Retinal pigment epithelial cell (primary cell): ENCODE measurements around the gene PGS1.
"Not testable (repeated sequence)": the region's sequence is repeated elsewhere in the genome, so short reads cannot be mapped to it uniquely, and the experiment has no call there.

Experiments
- DNase-seq: peaks from one replicate; pipeline ENCODE4 v3.0.0-alpha.2; 2010; ENCODE audit warnings: low read depth
- H3K4me3 ChIP-seq: 2 replicates; pipeline ENCODE4 v1.5.1; 2011; ENCODE audit warnings: mild to moderate bottlenecking, low read length, control low read depth, moderate library complexity
- TF ChIP-seq, protein P1 (sequence below): conservative IDR thresholded peaks from 2 replicates; pipeline ENCODE4 v1.5.1; 2011; ENCODE audit warnings: low read depth, low read length, control low read depth, inconsistent platforms

The PGS1 gene

DNA sequence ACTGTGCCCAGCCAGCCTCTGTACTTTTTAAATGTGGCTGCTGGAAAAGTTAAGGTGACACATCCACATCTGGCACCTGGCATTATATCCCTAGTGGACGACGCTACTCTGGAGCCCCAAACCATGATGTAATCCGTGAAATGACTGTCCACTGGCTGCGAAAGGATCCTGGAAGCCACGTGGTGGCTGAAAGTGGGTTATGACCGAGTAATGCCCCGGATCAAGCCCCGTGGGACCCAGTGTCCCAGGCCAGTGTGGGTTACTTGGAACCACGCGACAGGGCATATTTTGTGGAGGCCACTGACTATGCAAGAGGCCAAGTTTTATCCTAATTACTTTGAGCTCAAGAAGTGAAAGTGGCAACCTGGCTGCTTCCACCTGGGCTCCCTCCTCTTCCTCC lies 79.6 kb downstream of the PGS1 start:
- TF ChIP-seq, protein P1, sequence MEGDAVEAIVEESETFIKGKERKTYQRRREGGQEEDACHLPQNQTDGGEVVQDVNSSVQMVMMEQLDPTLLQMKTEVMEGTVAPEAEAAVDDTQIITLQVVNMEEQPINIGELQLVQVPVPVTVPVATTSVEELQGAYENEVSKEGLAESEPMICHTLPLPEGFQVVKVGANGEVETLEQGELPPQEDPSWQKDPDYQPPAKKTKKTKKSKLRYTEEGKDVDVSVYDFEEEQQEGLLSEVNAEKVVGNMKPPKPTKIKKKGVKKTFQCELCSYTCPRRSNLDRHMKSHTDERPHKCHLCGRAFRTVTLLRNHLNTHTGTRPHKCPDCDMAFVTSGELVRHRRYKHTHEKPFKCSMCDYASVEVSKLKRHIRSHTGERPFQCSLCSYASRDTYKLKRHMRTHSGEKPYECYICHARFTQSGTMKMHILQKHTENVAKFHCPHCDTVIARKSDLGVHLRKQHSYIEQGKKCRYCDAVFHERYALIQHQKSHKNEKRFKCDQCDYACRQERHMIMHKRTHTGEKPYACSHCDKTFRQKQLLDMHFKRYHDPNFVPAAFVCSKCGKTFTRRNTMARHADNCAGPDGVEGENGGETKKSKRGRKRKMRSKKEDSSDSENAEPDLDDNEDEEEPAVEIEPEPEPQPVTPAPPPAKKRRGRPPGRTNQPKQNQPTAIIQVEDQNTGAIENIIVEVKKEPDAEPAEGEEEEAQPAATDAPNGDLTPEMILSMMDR = no peak
- no peak overlapping the region for H3K4me3 ChIP-seq
- DNase-seq = no peak

DNA sequence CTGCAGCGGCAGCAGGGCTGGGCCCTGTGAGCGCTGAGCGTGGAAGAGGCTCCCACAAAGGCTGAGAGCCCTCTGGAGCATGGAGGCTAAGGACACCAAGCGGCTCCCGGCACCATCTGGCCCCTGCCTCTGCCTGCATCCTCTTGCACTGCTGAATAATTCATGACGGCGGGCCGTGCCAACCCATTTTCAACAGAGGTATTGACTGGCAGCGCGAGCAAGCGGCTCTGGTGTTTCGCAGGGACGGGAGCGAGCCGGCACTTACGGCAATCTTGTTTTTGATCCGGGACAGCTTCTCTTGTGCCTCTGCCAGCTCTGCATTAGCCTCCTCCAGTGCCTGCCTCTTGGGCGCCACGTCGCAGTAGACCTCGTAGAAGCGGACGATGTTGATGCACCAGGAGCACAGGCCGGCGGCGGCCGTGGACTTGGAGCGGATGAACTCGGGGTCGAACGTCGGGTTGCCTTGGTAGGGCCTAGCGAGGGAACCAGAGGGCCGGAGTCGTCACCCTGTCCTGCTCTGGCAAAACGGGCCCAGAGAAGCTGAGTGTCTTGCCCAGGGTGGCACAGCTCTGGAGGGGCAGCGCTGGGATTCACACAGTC lies 80.4 kb downstream of the PGS1 start:
- no peak overlapping the region for H3K4me3 ChIP-seq

DNA sequence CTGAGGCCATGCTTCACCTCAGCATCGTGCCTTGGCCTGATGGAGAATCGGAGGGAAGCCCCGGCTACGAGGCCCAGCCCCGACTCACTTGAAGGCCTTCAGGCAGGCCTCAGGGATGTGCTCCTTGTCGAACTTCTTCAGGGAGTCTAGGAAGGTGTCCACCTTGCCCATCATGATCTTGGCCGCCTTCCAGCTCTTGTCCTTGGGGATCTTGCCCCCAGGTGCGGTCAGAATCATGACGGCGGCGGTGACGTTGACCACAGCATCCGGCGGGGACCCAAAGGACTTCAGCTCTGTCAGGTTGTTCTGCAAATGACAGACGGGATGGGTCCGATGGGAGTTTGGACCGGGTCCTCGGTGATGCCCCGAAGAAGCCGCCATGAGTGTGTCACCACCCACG lies 81.2 kb downstream of the PGS1 start:
- no peak overlapping the region for H3K4me3 ChIP-seq
- no peak for DNase-seq
- TF ChIP-seq, protein P1 = no peak

More for the DNA sequence above, 80.4 kb downstream of the PGS1 start:
- no peak for DNase-seq
- TF ChIP-seq, protein P1 = no peak

DNA sequence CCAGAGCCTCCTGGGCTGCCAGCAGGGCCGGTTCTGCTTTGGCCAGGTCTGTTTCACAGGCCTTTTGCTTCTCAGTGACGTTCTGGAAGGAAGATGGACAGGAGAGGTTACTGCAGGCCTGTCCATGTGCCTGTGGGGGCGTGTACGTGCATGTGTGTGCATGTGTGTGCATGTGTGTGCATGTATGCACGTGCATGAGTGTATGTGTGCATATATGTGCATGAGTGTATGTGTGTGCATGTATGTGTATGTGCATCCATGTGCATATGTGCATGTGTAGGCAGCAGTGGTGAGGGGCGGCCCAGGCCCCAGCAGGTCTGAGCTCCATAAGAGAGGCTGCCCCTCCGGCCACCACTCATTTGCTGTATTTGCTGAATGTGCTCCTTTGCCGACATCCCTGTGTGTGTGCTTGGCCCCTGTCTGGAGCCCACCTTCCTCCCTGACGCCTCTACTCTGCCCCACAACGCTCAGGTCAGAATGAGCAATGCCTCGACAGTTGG lies 81.8 kb downstream of the PGS1 start:
- H3K4me3 ChIP-seq = no peak overlapping the region
- TF ChIP-seq, protein P1 = no peak
- no peak for DNase-seq

DNA sequence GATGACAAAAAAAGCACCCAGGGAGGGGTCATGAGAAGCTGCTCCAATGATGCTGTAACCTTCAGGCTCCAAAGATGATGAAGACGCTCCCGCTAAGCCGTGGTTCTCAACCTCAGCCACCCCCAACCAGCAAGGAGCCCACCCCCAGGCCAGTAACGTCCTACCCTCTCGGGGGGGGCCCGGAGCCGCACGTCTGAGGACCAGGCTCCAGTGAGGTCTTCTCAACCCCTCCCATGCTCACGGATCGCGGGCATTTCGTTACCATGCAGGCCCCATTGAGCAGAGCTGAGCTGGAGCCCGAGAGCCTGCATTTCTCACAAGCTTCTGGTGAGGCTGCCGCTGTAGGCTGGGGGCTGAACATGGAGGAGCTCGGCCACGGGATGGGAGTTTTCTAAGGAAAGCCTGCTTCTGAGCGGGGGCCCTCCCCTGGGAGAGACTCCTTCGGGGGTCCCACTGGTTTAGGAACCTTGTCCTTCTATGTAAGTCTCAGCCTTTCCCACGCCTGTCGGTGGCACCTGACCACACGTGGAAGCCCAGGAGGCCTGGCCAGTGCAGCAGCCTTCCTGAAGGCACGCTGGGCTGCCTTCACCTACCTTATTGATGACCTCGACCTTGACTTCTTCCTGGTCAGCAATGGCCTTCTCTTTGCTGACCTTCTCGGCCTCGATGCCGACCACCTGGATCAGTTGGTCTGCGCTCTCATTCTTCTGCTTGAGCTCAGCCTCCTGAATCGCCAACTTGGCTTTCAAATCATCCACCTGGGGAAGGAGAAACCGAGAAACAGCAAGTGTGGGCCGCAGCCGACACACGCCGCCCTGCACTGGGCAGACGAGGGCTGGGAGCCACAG lies 82.7 kb downstream of the PGS1 start:
- no peak for DNase-seq
- no peak overlapping the region for H3K4me3 ChIP-seq
- TF ChIP-seq, protein P1 = no peak

DNA sequence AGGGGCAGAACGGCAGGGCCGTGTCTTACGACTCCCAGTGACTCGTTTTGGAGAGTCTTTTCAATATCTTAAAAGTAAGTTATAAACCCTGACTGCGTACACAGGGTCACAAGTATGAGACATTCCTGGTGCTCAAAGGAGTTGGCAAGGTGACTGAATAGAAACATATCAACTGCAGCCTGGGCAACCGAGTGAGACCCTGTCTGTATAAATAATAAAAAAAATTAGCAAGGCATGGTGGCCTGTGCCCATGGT lies 83.3 kb downstream of the PGS1 start:
- DNase-seq = no peak
- H3K4me3 ChIP-seq = no peak overlapping the region
- TF ChIP-seq, protein P1 = no peak

DNA sequence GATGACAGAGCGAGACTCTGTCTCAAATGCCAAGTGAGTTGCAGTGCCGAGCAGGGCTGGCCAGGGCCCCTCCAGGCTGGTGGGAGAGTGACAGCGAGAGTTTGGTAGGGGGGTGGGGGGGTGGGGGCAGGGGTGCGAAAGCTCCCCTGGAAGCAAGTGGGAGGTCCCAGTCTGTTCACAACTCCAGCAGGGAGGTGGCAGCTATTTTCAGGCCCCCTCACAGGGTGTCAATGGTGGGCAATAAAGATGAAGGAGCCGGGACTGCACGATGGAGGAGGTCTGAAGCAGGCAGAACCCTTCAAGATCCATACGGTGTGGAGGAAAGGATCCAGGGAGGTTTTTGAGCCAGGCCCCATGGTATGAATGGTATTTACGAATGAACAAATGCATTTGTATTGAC lies 83.7 kb downstream of the PGS1 start:
- TF ChIP-seq, protein P1 = no peak
- no peak overlapping the region for H3K4me3 ChIP-seq
- no peak for DNase-seq

DNA sequence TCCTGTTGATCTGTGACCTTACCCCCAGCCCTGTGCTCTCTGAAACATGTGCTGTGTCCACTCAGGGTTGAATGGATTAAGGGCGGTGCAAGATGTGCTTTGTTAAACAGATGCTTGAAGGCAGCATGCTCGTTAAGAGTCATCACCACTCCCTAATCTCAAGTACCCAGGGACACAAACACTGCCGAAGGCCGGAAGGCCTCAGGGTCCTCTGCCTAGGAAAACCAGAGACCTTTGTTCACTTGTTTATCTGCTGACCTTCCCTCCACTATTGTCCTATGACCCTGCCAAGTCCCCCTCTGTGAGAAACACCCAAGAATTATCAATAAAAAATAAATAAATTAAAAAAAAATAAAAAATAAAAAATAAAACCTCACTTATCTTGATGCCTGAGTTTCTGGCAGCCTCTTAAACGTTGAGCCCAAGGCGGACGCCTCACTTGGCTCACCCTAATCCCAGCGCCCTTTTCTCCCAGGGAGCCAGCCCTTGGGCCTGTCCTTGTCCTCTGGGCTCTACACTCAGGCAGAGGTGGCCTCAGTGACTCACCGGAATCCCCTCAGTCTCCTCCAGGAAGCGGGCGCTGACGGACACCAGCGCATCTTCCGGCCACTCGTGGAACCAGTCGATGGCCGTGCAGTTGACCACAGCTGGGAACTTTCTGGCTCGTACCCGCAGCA lies 87.8 kb downstream of the PGS1 start:
- not testable (repeated sequence) for DNase-seq, H3K4me3 ChIP-seq
